Amygdala (tissue), 56 donors: ENCODE results near the gene RASAL1.
"Not testable (repeated sequence)": the region's sequence is repeated elsewhere in the genome, so short reads cannot be mapped to it uniquely, and the experiment has no call there.

Source experiments
- DNase-seq, 56 donors: peaks; one replicate each; lab custom pipeline; 2025; lab: John Stamatoyannopoulos, UW

Gene RASAL1

GRCh38 chr12:113142886-113143332 lies 7.3 kb upstream of the RASAL1 start:
- DNase-seq = peak in 1 of 56 donors; percentile 49

GRCh38 chr12:113142173-113142885 lies 6.8 kb upstream of the RASAL1 start:
- peak in 54 of 56 donors; percentile 45 to 94 (median 81) for DNase-seq

GRCh38 chr12:113141716-113142115 lies 6.2 kb upstream of the RASAL1 start:
- not testable (repeated sequence) for DNase-seq

- no peak for DNase-seq
Observed at GRCh38 chr12:113140706-113141105, 5.1 kb upstream of the RASAL1 start.

GRCh38 chr12:113138826-113139225 lies 3.3 kb upstream of the RASAL1 start:
- no peak for DNase-seq

GRCh38 chr12:113137861-113138783 lies 2.6 kb upstream of the RASAL1 start:
- no peak for DNase-seq

- no peak for DNase-seq
Observed at GRCh38 chr12:113136990-113137511, 1.5 kb upstream of the RASAL1 start.

- peak in 45 of 56 donors; percentile 17 to 90 (median 65) for DNase-seq
Observed at GRCh38 chr12:113136128-113136989, 798 bp upstream of the RASAL1 start.

- peak in 1 of 56 donors; percentile 23 for DNase-seq
Observed at GRCh38 chr12:113134521-113134951, 1.0 kb downstream of the RASAL1 start.

- DNase-seq = peak in 1 of 56 donors; percentile 34
Observed at GRCh38 chr12:113134071-113134470, 1.5 kb downstream of the RASAL1 start.

- no peak for DNase-seq
Observed at GRCh38 chr12:113133666-113134065, 1.9 kb downstream of the RASAL1 start.

- DNase-seq = no peak
Observed at GRCh38 chr12:113133036-113133435, 2.5 kb downstream of the RASAL1 start.

GRCh38 chr12:113131556-113131955 lies 4.0 kb downstream of the RASAL1 start:
- peak in 4 of 56 donors; percentile 17 to 37 (median 32) for DNase-seq

GRCh38 chr12:113130457-113131135 lies 5.0 kb downstream of the RASAL1 start:
- DNase-seq = peak in 50 of 56 donors; percentile 11 to 86 (median 59)

- no peak for DNase-seq
Observed at GRCh38 chr12:113129664-113130456, 5.7 kb downstream of the RASAL1 start.

GRCh38 chr12:113128802-113129663 lies 6.5 kb downstream of the RASAL1 start:
- no peak for DNase-seq

- no peak for DNase-seq
Observed at GRCh38 chr12:113127791-113128199, 7.8 kb downstream of the RASAL1 start.
